H1 (cell line): Measurements from ENCODE around the gene CELA2A.
"Not testable (repeated sequence)": the region's sequence is repeated elsewhere in the genome, so short reads cannot be mapped to it uniquely, and the experiment has no call there.

Experiments used
- ATF3 ChIP-seq: IDR thresholded peaks from 2 replicates; pipeline ENCODE4 v1.6.1; 2011; ENCODE audit warnings: low read depth, mild to moderate bottlenecking, low read length; ENCODE audit not compliant: insufficient read depth
- BACH1 ChIP-seq: IDR thresholded peaks from 2 replicates; pipeline ENCODE4 v1.6.1; 2012; ENCODE audit warnings: low read length, improper control_type of control experiment
- CBX8 ChIP-seq: fragments of 300-800, 300-1000 bp; sonication (generic); IDR thresholded peaks from 2 replicates; pipeline ENCODE4 v1.7.1; 2016; ENCODE audit warnings: low read depth, low read length, borderline replicate concordance
- CTCF ChIP-seq, 3 experiments: IDR thresholded peaks; 1 replicate in 2 of 3; 2 replicates in 1 of 3; pipeline versions ENCODE4 v1.5.1 to v1.6.1; 2011; ENCODE audit warnings: low read length in 3 of 3, mild to moderate bottlenecking in 3 of 3, inconsistent platforms in 2 of 3, low read depth in 1 of 3, moderate library complexity in 1 of 3; ENCODE audit not compliant: insufficient read depth in 1 of 3; ENCODE audit errors: control extremely low read depth in 1 of 3
- EP300 ChIP-seq, 2 experiments: IDR thresholded peaks; 1 replicate in 1 of 2; 2 replicates in 1 of 2; pipeline ENCODE4 v1.6.1; 2011 to 2012; ENCODE audit warnings: low read depth in 2 of 2, low read length in 2 of 2, mild to moderate bottlenecking in 2 of 2, borderline replicate concordance in 1 of 2, inconsistent platforms in 1 of 2, moderate library complexity in 1 of 2
- EZH2 ChIP-seq: fragments of 200-600 bp; sonication (generic); IDR thresholded peaks from 2 replicates; pipeline ENCODE4 v1.7.1; 2012; ENCODE audit warnings: low read depth, mild to moderate bottlenecking, moderate library complexity, low read length, inconsistent platforms; ENCODE audit not compliant: severe bottlenecking
- JUND ChIP-seq: IDR thresholded peaks from 2 replicates; pipeline ENCODE4 v1.6.1; 2011; ENCODE audit warnings: mild to moderate bottlenecking, improper control_type of control experiment, low read length
- MAX ChIP-seq: IDR thresholded peaks from 2 replicates; pipeline ENCODE4 v1.6.1; 2012; ENCODE audit warnings: inconsistent platforms
- POLR2A ChIP-seq, 2 experiments: IDR thresholded peaks; 1 replicate in 1 of 2; 2 replicates in 1 of 2; pipeline ENCODE4 v1.6.1; 2011; ENCODE audit warnings: low read depth in 2 of 2, low read length in 2 of 2, mild to moderate bottlenecking in 2 of 2; ENCODE audit errors: control extremely low read depth in 1 of 2
- POLR2AphosphoS5 ChIP-seq: IDR thresholded peaks from 2 replicates; pipeline ENCODE4 v1.6.1; 2011; ENCODE audit warnings: low read depth, low read length
- RFX5 ChIP-seq: IDR thresholded peaks from 2 replicates; pipeline ENCODE4 v1.6.1; 2011; ENCODE audit warnings: low read depth, low read length, improper control_type of control experiment, borderline replicate concordance
- YY1 ChIP-seq: IDR thresholded peaks from 2 replicates; pipeline ENCODE4 v1.6.1; 2011; ENCODE audit warnings: low read depth, mild to moderate bottlenecking, low read length
- ZNF274 ChIP-seq: IDR thresholded peaks from 2 replicates; pipeline ENCODE4 v1.7.0; 2012; ENCODE audit warnings: low read length, borderline replicate concordance; ENCODE audit errors: extremely low read depth

GRCh38 chr1:15491010-15491409, 34.5 kb downstream of the CELA2A start:
- not testable (repeated sequence) for TF ChIP-seq MAX; POLR2AphosphoS5; CBX8; EP300 (IDR thresholded peaks at IDR 0.05; ENCODE audit: borderline replicate concordance in 1 of 2, low read depth in 2 of 2, low read length in 2 of 2); CTCF (IDR thresholded peaks at IDR 0.05; ENCODE audit: control extremely low read depth in 1 of 3, insufficient read depth in 1 of 3, low read depth in 1 of 3, low read length in 3 of 3); POLR2A (IDR thresholded peaks at IDR 0.05; ENCODE audit: control extremely low read depth in 1 of 2, low read depth in 2 of 2, low read length in 2 of 2); RFX5; BACH1; YY1; ATF3; EZH2; ZNF274; JUND
